Measurements from ENCODE around the gene TIAM2. TPM values are rescaled to one million over a fixed set of nuclear protein-coding genes. Genes with fewer than 3 reads are reported as not detected.
"Not testable (repeated sequence)": the region's sequence is repeated elsewhere in the genome, so short reads cannot be mapped to it uniquely, and the experiment has no call there.

Gene TIAM2
- total RNA-seq, 2 experiments from 2014 or later: 19.2 to 21.1 TPM

DNA sequence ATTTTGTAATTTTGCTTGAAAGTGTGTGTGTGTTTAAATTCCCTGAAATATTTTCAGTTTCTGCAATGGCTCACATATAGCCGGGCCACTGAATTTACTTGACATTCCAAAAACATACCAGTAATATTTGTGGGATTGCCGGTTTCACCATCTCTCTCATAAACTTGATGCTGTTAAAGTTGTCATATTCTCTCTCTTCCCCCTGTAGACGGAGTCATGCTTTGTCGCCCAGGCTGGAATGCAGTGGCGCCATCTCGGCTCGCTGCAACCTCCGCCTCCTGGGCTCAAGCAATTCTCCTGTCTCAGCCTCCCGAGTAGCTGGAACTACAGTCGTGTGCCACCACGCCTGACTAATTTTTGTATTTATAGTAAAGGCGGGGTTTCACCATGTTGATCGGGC is 122.1 kb downstream of the TIAM2 start:
- POLR2A ChIA-PET: interaction anchor here (0.6 kb wide), 1 partner anchor 14 kb away, joined by 5 read pairs; no protein-coding TSS in a partner anchor

DNA sequence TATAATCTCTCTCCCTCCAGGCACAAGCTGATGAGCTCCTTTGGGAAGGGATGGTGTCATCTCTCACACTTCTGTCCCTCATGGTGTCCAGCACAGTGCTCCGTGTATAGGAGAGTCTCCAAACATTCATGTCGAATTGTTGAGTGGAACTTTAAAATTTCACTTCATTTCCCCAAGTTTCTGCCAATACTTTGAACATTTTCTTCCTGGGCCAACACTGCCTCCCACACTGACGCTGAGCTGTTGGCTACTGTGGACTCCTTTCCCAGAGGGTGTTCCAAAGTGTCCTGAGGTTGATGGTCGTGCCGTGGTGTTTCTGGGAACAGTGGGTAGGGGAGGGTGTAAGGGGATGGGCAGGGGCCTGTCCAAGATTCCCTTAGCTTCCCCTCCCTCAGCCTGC is 122.7 kb downstream of the TIAM2 start:
- POLR2A ChIA-PET: no interaction called here

More for the DNA sequence above, 122.1 kb downstream of the TIAM2 start:
- CTCF ChIA-PET: interaction anchor here (0.6 to 1.5 kb wide), 2 partner anchors 35 to 125 kb away, joined by 3 read pairs; no protein-coding TSS in a partner anchor

DNA sequence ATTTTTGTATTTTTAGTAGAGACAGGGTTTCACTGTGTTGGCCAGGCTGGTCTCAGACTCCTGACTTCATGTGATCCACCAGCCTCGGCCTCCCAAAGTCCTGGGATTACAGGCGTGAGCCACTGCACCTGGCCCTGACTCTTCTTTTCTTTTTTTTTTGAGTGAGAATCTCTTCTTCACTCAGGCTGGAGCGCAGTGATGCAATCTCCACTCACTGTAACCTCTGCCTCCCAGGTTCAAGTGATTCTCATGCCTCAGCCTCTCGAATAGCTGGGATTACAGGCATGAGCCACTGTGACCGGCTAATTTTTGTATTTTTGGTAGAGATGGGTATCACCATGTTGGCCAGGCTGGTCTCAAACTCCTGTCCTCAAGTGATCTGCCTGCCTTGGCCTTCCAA is 124.1 kb downstream of the TIAM2 start:
- CTCF ChIA-PET: not testable (repeated sequence)

More for the DNA sequence above, 122.7 kb downstream of the TIAM2 start:
- CTCF ChIA-PET: interaction anchor here (1.5 kb wide), 1 partner anchor 35 kb away, joined by 3 read pairs; no protein-coding TSS in a partner anchor

DNA sequence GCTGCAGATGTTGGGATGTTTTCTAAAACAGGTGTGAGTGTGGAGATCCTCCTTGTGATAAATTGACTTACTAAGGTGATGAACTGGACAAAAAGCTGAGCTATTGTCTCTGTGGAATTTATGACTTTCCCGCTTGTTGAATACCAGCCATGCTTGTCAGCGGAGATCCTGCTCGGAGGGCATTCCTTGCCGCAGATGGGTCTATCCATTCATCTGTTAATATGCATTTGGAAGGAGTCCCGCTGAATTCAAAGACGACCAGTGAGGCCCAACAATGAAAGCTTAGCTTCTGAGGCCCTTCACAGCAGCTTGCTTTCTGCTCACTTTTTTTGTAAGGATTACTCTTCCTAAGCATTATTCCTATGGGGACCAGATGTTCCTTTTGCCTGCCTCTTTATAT is 124.9 kb downstream of the TIAM2 start:
- ChIA-PET CTCF (no interaction called here), POLR2A (no interaction called here)

More for the DNA sequence above, 124.1 kb downstream of the TIAM2 start:
- POLR2A ChIA-PET: not testable (repeated sequence)

DNA sequence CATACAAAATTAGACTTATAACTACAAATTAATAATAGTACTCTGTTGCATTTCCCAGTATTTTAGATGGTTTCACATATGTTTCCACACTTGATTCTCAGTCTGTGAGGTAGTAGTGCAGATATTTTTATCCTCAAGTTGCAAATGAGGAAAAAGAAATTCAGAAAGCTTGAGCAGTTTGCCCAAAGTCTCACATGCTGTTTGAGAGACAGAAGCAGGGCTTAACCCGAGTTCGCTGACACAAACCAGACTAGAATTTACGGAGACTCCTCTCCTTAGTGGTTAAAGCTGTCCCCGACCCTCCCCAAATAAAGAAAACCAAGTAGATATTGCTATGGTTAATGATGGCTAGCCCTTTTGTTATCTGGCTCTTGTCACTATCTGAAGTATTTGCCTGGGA is 126.2 kb downstream of the TIAM2 start:
- CTCF ChIA-PET: no interaction called here

DNA sequence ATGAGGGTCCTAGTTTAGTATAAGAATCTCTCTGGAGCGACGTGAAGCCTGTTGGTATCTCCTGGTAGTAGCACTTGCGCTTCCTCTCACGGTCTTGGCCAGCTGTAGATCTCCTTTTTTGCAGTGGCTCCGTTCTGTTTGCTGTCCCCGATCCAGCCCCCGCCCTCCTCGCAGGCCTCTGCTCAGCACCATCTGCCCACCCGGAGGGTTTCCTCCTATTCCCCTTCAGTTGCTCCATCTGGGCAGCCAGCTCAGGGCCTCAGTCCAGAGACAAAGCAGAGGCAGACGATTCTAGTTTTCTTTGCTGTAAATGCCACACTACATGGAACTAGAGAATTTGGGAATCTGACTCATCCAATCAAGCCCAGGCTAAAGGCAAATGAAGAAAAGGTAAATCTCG is 126.6 kb downstream of the TIAM2 start:
- POLR2A ChIA-PET: no interaction called here
- CTCF ChIA-PET: no interaction called here

More for the DNA sequence above, 126.2 kb downstream of the TIAM2 start:
- POLR2A ChIA-PET: no interaction called here

DNA sequence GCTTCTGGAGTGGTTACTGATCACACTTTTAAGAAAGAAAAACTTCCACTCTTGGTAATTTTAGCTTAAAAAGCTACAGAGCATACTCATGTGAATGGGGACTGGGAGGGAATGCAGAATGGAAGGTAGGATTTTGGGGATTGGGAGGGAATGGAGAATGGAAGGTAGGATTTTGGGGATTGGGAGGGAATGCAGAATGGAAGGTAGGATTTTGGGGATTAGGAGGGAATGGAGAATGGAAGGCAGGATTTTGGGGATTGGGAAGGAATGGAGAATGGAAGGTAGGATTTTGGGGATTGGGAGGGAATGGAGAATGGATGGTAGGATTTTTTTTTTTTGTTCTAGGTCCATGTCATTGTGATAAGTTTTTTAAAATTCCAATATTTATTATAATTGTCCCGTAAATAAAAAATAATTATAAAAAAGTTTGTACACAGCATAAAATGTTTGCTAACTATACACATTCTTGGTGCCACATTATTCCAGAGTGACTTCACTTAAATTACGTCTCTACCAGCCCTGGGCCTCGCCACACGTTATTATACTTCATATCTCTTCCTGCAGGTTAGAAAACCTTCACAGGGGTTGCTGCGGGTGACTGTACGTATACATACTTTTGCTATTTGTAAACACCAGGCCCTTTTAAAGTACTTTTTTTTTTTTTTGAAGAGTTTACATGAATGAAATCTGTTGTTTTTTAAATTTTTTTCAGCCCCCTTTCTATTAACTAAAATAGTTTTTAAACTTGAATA is 127.3 kb downstream of the TIAM2 start:
- ChIA-PET CTCF (interaction anchor here (1.3 kb wide), 1 partner anchor 194 kb away, joined by 3 read pairs; no protein-coding TSS in a partner anchor), POLR2A (interaction anchor here (0.7 kb wide), 1 partner anchor 15 kb away, joined by 3 read pairs; no protein-coding TSS in a partner anchor)

DNA sequence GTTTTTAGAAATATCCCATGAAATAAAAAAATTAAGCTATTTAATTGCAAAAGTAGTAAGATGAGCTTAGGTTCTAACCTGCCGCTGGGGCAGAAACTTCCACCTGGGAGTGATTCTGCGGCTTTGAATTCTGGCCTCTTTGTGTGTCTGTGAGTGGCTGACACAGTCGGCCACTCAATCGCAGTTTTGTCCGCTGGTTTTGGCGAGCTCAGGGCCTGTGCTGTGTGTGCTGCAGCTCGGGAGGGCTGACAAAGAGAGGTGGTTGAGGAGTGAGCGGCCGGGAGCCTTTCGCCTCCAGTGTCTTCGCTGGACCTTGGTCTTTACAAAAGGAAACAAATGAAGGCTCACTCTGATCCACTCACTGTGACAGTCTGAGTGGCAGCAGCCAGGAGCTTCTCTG is 128.4 kb downstream of the TIAM2 start:
- ChIA-PET CTCF (interaction anchor here (1.3 kb wide), 1 partner anchor 195 kb away, joined by 3 read pairs; no protein-coding TSS in a partner anchor), POLR2A (interaction anchor here (0.6 kb wide), 1 partner anchor 85 kb away, joined by 6 read pairs; no protein-coding TSS in a partner anchor)

DNA sequence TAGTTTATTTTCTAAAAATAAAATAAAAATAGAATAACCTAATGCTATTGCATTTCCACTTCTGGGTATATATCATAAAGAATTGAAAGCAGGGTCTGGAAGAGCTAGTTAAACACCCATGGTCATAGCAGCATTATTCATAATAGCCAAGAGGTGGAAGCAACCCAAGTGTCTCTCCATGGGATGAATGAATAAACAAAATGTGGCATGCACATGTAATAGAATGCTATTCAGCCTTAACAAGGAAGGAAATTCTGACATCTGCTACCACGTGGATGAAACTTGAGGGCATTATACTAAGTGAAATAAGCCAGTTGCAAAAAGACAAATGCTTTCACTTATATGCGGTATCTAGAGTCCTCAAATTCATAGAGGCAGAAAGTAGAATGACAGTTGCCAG is 130.8 kb downstream of the TIAM2 start:
- CTCF ChIA-PET: no interaction called here
- POLR2A ChIA-PET: interaction anchor here (0.7 kb wide), 1 partner anchor 45 kb away, joined by 3 read pairs; no protein-coding TSS in a partner anchor

DNA sequence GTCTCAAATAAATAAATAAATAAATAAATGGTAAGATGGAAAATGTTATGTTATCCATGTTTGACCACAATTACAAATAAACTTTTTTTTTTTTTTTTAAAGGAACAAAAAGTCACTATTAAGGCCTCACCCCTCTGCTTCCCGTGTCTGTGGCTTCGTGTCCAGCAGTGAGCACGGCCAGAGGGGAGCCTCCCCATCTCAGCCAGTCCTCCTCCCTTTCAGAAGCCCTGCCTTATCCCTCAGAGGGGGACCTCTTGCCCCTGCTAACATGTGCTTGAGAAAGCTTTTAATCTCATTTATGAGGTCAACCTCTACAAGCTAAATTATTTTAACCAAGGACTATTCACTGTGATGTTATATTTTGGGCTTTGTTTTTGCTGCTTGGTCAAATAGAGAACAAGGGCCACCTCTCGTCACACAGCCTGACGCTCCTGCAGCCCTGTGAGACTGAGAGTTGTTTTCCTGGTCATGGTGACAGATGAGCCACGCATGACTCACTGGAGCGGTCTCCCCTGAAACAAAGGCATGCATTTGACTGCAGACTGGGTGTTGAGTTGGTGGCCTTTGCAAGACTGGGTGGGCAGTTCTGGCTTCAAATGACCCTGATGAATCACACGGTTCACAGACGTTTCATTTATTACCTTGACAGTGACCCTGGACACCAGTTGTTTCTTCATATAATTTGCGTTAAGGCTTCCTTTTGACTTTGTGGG is 131.8 kb downstream of the TIAM2 start:
- ChIA-PET CTCF (interaction anchor here (1.0 kb wide), 1 partner anchor 44 kb away, joined by 3 read pairs; no protein-coding TSS in a partner anchor), POLR2A (interaction anchor here (1.0 kb wide), 2 partner anchors 26 to 44 kb away, joined by 3 to 4 read pairs; no protein-coding TSS in a partner anchor)

DNA sequence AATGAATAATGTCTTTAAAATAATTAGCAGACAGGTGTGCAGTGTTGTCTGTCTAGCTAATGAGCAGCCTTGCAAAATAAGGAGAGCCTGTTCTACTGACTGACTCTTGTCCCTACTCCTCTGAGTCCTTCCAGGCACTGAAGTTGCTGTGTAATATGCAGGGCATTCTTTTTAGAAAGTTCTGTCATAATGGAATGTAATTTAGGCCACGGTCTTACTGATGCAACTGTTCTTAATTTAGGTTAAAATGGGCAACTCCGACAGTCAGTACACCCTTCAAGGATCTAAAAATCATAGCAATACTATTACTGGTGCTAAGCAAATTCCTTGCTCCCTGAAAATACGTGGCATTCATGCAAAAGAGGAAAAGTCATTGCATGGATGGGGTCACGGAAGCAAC is 133.9 kb downstream of the TIAM2 start:
- ChIA-PET POLR2A (no interaction called here), CTCF (interaction anchor here (0.6 to 1.6 kb wide), 2 partner anchors 41 to 84 kb away, joined by 3 read pairs; no protein-coding TSS in a partner anchor)

DNA sequence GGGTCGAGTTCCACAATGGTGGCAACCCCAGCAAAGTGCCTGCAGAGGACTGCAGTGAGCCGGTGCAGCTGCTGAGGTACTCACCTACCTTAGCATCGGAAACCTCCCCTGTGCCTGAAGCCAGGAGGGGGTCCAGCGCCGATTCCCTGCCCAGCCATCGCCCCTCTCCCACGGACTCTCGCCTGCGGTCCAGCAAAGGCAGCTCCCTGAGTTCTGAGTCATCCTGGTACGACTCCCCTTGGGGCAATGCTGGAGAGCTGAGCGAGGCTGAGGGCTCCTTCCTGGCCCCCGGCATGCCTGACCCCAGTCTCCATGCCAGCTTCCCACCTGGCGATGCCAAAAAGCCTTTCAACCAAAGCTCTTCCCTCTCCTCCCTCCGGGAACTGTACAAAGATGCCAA is 134.6 kb downstream of the TIAM2 start:
- CTCF ChIA-PET: interaction anchor here (1.6 kb wide), 1 partner anchor 40 kb away, joined by 3 read pairs; no protein-coding TSS in a partner anchor
- POLR2A ChIA-PET: no interaction called here

DNA sequence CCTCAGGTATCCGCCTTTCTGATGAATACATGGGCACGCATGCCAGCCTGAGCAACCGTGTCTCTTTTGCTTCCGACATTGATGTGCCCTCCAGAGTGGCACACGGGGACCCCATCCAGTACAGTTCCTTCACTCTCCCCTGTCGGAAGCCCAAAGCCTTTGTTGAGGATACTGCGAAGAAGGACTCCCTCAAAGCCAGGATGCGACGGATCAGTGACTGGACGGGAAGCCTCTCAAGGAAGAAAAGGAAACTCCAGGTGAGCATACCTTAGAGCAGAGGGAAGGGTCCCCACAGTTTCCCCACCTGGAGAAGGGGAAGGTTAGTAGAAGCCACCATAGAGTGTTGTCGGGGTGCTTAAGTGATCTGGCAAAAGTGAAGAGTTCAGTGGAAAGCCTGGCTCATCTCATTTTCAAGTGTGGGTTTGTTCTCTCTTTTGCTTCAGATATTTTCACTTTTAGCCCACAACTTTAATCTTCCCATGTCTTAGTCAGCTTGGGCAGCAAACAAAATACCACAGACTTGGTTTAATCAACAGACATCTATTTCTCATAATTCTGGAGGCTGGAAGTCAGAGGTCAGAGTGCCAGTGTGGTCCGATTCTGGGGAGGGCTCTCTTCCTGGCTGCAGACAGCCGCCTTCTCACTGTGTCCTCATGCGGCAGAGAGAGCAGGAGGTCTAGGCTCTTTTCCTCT is 135.2 kb downstream of the TIAM2 start:
- POLR2A ChIA-PET: interaction anchor here (1.4 kb wide), 1 partner anchor 24 kb away, joined by 3 read pairs; no protein-coding TSS in a partner anchor

DNA sequence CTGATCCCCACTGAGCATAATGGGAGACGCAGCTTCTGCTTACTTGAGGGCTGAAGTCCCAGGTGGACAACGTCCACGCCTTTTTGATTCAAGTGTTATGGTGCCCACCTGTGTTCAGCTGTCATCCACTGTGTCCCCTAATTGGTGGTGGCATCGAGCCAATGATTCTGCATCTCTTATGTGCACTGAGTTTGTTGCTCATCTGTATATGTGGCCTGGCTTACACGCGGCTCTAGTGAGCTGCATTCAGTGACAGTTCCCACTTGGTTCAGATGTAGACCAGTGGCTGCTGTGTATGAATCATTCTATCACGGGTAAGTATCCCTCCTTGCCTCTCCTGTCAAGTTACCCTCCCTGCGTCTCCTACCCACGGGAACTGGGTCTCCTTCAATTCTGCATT is 137.5 kb downstream of the TIAM2 start:
- POLR2A ChIA-PET: no interaction called here
- CTCF ChIA-PET: interaction anchor here (1.2 kb wide), 1 partner anchor 21 kb away, joined by 3 read pairs; no protein-coding TSS in a partner anchor

More for the DNA sequence above, 135.2 kb downstream of the TIAM2 start:
- CTCF ChIA-PET: no interaction called here

DNA sequence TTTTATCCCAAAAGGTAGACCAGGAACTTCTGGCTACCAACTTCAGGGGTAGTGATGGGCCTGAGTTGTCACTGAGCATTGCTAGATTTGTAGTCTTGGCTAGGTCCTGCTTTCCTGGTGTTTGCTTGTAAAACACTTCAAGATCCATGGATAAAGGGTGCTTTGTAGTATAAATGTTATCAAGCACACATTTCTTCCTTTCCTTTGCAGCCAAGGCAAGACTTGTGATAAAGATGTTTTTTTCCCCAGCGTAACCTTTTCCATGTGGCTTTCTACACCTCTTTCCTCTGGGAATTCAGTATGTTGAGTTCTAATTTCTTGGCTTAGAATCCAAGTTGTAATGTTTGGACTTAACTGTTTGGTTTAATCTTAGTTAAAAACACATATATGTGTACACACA is 145.9 kb downstream of the TIAM2 start:
- CTCF ChIA-PET: no interaction called here

DNA sequence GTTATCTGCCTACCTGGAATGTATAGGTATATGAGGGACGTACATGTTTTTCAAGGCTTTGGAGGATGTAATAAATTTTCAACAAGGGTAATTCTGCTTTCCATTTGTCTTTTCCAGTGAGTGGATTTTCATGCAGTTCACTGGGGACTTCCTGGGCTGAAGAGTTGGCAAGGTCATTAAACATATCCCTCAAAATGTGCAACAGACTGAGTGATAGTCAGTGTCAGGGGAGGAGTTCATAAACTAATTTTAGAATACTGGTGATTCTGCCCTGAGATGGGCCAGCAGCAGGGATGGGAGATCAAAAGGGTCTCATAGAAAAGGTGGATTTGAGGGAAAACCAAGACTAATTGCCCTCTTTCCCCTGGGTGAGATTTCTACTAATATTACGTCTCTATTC is 146.4 kb downstream of the TIAM2 start:
- ChIA-PET CTCF (no interaction called here), POLR2A (no interaction called here)

More for the DNA sequence above, 145.9 kb downstream of the TIAM2 start:
- POLR2A ChIA-PET: no interaction called here

DNA sequence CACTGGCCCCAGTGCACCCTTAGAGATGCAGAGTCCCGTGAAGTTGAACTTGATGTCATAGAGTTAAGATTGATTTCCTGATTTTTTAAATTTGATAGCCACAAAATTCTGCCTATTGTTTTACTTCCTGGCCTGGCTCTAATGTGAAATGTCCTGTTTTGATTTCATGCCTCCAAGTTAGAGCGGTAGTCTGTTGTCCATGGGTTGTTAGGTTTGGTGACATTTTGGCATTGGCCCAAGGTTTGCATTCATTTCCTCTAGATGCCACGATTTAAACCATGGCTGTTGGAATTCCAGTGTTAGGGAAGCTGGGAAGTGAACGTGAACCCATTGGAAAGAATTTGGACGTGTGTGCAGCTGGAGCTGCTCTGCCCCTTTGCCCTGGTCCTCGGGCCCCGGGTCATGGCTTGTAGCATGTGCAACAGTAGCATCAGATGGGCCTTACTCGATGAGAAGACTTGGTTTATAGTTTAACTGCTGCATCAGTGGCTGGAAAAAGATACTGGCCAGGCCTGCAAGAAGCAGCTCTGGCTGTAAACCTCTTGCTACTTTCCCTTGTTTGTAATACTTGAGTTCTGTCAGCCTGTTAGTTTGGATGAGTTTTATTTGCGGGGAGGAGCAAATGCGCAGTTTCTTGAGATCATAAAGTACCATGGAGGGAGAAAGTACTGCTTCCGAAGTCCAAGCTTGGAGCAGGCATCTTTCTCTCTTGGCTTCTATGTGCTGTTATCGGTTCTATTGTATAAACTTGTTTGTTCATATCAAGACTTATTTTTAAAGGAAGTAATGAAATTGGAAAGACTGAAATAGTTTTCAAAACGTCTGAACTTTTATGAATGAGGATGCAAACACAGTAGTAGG is 147.3 kb downstream of the TIAM2 start:
- CTCF ChIA-PET: no interaction called here
- POLR2A ChIA-PET: no interaction called here

DNA sequence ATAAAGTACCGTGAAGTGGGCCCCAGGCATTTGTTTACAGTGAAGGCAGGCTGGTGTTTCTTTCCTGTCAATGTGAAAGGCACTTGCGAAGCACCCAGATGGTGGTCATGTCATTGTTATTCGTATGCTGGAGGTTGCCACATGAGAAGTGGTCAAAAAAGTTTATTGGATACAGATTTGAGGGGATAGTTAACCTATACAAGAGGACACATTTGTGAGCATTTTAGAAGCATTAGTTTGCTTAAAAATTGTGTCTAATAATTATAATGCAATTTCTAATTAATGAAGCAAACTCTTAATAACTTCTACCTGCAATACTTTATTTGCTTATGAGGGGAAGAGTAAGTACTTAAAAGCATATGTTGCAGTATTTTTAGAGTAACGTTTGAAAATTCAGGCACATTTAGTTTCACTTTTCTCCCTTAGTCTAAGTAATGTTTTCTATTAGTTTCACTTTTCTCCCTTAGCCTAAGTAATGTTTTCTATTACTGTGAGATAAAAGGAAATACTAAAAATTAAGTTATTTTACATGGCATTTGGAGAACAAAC is 148.0 kb downstream of the TIAM2 start:
- CTCF ChIA-PET: no interaction called here
- POLR2A ChIA-PET: no interaction called here
